GM18519 (cell line): ENCODE measurements around the gene HACE1.

Experiments used
- ATAC-seq: cut with Tn5 transposase; IDR thresholded peaks from one replicate; pipeline ENCODE4 v1.9.1; 2021; ENCODE audit warnings: mild to moderate bottlenecking, moderate library complexity; ENCODE audit not compliant: unreplicated experiment, low FRiP score

The HACE1 gene

DNA sequence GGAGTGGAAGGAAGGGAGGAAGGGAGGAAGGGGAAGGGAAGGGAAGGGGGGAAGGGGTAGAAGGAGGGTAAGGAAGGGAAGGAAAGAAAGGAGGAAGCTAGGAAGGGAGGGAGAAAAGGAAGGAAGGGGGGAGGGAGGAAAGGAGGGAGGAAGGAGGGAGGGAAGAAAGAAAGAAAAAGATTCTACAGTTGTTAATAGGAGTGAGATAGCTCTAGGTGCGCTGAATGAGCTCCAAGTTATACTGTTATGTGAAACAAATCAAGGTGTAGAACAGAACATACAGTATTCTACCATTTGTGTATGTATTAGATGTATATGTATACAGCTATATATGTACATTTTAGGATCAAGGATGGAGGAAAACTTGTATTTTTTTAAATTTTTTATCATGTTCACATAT lies 167.7 kb downstream of the HACE1 start:
- no peak for ATAC-seq

DNA sequence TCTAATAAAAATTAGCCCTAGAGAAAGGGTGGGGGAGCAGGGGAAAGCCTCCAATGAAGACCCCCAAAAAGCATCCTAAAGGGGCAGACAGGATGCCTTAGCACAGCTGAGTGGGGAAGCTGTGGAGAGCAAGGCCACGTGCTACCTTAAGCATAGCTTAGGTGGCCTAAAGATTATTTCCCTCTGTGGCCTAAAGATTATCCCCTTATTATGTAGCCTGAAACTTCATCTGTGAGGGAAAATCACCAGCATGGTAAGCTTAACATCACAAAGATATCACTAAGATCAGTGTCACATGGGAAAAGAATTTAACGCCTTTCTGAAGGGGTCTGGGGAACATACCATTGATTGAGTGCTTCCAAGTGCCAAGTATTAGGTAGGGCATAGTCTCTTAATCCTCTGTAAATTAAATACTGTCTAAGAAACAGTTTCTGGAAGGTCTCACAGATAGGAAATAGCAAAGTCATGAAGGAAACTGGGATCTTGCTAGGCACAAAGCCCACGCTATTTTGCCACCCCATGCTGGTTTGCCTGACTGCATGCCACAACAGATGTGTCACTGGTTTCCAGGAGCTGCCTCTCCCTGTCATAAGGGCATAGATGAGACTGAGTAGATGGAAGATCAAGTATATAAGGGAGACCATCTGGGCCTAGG lies 170.0 kb downstream of the HACE1 start:
- ATAC-seq: no peak

DNA sequence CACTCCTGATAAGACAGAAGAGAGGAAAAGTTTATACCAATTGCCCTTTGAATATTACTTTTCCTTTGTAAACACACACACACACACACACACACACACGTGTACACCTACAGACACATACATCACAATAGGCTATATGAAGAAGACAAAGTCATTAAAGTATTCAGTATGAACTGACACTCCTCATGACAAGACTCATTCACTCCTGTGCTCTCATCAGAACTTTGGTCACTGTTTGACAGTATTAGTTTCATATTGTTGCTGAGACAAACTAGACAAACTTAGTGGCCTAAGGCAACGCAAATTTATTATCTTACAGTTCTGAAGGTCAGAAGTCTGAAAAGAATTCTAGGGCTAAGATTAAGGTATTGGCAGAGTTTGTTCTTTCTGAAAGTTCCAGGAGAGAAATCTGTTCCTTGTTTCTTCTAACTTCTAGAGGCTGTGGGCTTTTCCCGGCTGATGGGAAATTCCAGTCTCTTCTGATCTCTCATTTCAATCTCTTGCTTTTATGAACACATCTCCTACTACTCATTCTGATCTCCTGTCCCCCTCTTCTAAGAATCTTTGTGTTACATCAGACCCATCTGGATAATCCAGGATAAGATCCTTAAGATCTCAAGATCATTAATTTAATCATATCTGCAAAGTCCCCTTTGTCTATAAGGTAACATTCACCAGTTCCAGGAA lies 171.3 kb downstream of the HACE1 start:
- ATAC-seq: peak; percentile 81

DNA sequence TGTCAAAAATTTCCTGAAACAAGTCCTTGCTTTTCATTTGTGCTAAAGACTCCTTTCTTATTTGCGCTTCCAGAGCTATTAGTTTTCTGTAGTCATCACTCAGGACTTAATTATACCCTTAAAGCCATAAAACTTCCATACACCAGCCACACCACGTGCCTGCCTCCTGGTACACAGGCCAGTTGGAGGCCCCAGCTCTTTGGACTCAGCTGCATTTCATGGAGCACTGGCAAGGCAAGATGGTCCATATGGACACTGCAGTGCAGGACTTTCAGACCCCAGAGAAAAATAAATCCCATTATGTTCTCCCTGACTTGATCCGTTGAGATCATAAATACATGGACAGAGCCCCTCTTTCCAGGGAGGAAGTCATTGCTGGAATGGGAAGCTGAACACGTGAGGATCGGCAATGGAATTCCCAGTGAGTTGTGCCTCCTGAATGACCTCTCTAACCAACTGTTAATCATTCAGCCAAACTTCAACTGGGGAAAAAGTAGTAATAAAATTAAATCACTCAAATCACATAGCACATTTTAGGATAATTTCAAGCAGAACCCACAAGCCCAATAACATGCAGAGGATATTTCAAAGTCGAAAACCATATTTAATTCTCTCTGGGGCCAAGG lies 173.1 kb downstream of the HACE1 start:
- ATAC-seq: no peak

DNA sequence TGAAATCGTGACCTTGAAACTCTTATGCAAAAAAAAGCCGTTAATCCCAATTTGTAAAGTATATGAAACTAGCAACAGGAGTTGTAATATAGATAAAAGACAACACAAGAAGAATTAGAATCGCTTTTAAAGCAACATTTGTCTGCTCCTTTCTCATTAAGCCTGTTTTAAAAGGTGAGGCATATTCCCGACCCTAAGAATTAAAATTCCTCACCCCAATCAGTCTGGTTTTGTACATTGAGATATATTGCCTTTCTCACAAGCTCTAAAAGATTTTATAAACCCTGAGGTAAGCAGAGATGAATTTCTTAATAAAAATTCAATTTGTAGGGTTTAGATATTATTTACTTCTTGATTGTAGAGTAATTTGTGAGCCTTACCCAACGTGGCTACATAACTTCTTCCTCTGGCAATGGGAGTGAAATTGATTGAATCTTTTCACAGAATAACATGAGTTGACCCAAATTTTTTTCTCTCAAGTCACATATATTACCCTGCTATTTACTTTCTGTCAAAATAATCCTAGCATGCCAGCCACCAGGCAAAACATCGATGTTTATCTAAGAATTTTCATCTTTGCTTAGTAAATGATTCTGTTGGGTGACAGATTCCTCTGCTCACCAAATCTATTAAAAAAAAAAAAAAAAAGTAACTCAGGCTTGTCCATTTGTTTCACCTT lies 173.7 kb downstream of the HACE1 start:
- ATAC-seq: no peak

DNA sequence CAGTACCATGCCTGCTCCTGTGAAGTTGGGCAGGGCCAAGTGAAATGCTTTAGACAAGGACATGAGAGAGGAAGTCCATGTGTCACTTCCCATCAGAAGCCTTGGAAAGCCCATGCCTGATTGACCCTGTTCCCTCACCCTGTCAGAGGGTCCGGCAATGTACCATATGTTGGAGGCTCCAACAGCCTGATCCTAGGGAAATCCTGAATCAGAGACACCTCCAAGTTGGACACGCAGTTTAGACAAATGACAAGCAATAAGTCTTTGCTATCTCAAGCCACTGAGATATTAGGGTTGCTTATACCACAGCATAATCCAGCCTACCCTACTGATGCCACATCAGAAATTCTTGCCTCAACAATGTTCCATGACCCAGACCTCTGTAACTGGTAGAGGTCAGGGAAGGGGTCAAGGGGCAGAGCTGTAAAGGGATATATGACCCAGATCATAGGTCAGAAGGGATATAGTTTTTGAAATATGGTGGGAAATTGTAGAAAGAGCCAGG lies 174.8 kb downstream of the HACE1 start:
- no peak for ATAC-seq

DNA sequence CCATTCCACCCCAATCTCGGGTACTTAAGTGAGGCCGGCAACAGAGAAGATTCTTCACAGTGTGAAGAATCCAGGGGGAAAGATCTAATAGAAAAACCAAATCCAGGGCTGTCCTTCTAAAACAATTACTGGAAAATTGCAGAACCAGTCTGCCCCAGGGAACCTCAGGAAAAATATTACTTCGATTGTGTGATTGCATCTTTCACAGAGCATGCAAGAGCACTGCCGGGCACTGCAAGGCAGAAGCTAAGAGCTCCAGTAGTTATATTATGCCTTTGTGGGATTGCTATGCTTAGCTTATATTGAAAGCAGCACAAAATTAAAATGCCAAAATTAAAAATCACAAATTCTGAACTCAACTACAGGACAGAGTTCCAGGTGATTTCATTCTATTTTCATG lies 175.9 kb downstream of the HACE1 start:
- no peak for ATAC-seq

DNA sequence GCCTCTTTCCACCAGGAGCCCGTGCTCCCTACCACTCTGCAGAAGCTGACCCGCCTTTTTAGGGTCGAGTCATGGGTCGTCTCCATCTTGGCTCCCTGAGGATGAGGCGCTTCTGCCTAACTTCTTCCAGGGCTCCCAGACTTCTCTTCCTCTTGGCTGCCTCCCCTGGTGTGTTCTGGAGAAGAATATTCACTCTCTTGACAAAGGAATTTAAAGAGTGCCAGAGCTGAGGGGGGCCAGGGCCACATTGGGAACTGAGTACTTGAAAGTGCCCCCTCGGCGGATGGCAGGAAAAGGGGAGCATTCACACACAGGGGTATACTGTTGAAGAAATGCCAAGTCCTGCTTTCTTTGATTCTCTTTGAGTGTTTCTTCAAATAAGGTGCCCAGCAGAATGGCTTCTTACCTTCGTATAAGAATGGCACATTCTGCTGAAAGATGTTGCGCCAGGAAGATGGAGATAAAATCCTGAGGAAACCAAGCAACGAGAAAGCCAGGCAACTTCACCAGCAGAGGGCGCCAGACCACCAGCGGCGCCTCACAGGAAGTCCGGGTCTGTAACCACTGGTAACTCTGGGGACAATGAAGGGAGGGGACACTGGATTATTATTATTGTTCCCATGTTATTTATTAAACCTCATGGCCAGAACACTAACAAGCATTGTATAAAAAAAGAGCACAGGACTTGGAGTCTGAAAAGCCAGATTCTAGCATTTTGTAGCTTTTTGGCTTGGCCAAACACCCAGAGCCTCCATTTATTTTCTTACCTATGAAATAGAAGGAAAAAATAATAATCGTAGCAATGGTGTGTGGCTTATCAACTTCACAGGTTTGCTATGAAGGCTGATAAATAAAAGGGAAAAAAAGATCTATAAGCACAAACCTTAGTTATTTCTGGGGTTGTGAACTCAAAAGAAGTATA lies 176.7 kb downstream of the HACE1 start:
- no peak for ATAC-seq

DNA sequence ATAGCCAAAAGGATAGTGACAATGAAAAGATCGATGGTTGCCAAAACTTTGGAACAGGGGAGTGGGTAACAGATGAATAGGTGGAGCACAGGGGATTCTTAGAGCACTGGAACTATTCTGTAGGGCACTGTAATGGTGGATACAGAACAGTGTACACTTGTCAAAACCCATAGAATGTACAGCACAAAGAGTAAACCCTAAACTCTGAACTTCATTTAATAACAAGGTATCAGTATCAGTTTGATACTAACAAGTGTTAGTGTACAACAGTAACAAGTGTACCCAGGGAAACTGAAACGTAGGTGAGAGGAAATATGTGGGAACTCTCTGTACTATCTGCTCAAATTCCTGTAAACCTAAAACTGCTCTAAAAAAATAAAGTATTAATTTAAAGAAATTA lies 179.2 kb downstream of the HACE1 start:
- ATAC-seq: no peak

DNA sequence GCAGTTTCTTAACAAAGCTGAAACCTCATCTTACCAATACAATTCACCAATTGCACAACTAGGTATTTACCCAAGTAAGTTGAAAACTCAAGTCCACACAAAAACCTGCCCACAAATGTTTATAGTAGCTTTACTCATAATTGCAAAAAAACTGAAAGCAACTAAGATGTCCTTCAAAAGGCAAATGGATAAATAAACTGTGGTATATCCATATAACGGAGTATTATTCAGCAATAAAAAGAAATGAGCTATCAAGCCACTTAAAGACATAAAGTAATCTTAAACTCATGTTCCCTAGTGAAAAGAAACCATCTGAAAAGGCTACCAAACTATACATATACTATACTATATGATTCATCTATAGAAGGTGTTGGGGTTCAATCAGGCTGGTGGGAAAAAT lies 179.7 kb downstream of the HACE1 start:
- no peak for ATAC-seq
